ENCODE results near the gene OR2J2.
"Not testable (repeated sequence)": the region's sequence is repeated elsewhere in the genome, so short reads cannot be mapped to it uniquely, and the experiment has no call there.

DNA sequence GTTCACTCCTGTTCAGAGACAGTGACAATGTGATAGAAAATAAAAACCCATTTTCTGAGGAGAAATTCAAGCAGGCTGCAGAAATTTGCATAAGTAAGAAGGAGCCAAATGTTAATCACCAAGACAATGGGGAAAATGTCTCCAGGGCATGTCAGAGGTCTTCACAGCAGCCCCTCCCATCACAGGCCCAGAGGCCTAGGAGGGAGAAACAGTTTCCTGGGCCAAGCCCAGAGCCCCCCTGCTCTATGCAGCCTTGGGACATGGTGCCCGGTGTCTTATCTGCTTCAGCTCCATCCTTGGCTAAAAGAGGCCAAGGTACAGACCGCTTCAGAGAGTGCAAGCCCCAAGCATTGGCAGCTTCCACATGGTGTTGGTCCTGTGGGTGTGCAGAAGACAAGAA lies 46.5 kb downstream of the OR2J2 start:
- TF ChIP-seq CTCF, POLR2A (IDR thresholded peaks at IDR 0.05): not testable (repeated sequence)

Data from uterus (tissue), 2 donors.